PC-9 (cell line): ENCODE measurements around the gene SLC18A2.

Source experiments
- EZH2 ChIP-seq: fragments of 200-600 bp; sonication (generic); IDR thresholded peaks from 2 replicates; pipeline ENCODE4 v1.8.0; 2017; ENCODE audit warnings: antibody characterized with exemption, low read depth
- TF ChIP-seq, protein P1 (sequence below): fragments of 200-600 bp; sonication (generic); conservative IDR thresholded peaks from 2 replicates; pipeline ENCODE4 v1.6.1; 2017; ENCODE audit warnings: mixed run types, antibody characterized with exemption, mild to moderate bottlenecking, moderate library complexity

DNA sequence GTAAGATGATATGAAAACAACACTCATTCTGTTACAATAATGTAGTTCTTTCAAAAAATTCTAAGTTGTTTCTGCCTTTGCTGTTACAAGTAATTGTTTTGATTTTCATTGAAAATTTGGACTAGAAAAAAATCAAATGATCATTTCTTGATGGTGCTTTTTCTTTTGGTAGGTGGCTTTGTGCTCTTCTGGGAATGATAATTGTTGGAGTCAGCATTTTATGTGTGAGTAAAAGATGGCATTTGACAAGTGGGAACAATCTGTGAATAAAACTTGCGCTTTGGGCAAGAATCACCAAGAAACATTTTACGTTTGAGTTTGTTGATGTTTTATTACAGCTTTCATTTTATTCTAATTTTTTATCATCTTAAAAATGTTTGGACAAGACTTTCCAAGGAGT lies 25.9 kb downstream of the SLC18A2 start:
- TF ChIP-seq, protein P1, sequence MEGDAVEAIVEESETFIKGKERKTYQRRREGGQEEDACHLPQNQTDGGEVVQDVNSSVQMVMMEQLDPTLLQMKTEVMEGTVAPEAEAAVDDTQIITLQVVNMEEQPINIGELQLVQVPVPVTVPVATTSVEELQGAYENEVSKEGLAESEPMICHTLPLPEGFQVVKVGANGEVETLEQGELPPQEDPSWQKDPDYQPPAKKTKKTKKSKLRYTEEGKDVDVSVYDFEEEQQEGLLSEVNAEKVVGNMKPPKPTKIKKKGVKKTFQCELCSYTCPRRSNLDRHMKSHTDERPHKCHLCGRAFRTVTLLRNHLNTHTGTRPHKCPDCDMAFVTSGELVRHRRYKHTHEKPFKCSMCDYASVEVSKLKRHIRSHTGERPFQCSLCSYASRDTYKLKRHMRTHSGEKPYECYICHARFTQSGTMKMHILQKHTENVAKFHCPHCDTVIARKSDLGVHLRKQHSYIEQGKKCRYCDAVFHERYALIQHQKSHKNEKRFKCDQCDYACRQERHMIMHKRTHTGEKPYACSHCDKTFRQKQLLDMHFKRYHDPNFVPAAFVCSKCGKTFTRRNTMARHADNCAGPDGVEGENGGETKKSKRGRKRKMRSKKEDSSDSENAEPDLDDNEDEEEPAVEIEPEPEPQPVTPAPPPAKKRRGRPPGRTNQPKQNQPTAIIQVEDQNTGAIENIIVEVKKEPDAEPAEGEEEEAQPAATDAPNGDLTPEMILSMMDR = no peak
- no peak for TF ChIP-seq EZH2
